MM.1S (cell line): ENCODE data around the gene FRS3.

Experiments used
- CTCF ChIP-seq: fragments of 300-600 bp; sonication (generic); IDR thresholded peaks from 2 replicates; pipeline ENCODE4 v1.5.1; 2016; ENCODE audit warnings: antibody characterized with exemption, low read length, mixed read lengths
- EZH2 ChIP-seq: fragments of 300-600 bp; sonication (generic); optimal IDR thresholded peaks from 2 replicates; pipeline ENCODE3; 2017; ENCODE audit warnings: low read depth, mild to moderate bottlenecking, antibody characterized with exemption, low read length, mixed read lengths
- EZH2phosphoT487 ChIP-seq: fragments of 300-600 bp; sonication (generic); IDR thresholded peaks from 2 replicates; pipeline ENCODE4 v1.6.1; 2018; ENCODE audit warnings: antibody characterized with exemption, low read length

DNA sequence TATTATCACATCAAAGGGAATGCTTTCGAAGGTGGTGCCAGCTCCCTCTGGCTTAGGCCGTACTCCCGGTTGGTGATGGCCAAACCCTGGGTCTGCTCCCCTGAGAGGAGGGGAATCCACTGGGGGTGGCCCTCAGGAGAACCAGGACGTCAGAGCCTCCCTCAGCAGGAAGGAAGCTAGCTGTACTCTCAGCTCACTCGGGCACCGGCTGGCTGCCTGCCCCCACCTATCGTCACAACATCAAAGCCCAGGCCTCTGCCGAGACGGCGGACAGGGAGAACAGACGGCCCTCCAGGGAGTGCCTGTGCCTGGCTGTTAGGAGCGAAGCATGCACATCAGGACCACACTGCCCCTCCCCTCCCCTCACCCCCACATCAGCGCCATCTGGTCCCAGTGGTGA, 23.3 kb downstream of the FRS3 start:
- TF ChIP-seq CTCF (no peak), EZH2phosphoT487 (no peak), EZH2 (no peak)
